Ureter (tissue), 1 donor: Measurements from ENCODE around the gene SLC4A11. TPM values are rescaled to one million over a fixed set of nuclear protein-coding genes. Genes with fewer than 3 reads are reported as not detected.
"Not testable (repeated sequence)": the region's sequence is repeated elsewhere in the genome, so short reads cannot be mapped to it uniquely, and the experiment has no call there.

Experiments used
- DNase-seq: peaks from one replicate; pipeline ENCODE4 v3.0.0-alpha.2; 2020; ENCODE audit warnings: low spot score
- total RNA-seq: library from RNA; stranded (reverse); gene quantifications from one replicate; pipeline ENCODE4 v1.2.4, GENCODE V29; 2023
- donor health status: DM: yes; HTN: yes; CAD: no.

Gene SLC4A11
- total RNA-seq, 1 donor from 2014 or later: 56.3 TPM

DNA sequence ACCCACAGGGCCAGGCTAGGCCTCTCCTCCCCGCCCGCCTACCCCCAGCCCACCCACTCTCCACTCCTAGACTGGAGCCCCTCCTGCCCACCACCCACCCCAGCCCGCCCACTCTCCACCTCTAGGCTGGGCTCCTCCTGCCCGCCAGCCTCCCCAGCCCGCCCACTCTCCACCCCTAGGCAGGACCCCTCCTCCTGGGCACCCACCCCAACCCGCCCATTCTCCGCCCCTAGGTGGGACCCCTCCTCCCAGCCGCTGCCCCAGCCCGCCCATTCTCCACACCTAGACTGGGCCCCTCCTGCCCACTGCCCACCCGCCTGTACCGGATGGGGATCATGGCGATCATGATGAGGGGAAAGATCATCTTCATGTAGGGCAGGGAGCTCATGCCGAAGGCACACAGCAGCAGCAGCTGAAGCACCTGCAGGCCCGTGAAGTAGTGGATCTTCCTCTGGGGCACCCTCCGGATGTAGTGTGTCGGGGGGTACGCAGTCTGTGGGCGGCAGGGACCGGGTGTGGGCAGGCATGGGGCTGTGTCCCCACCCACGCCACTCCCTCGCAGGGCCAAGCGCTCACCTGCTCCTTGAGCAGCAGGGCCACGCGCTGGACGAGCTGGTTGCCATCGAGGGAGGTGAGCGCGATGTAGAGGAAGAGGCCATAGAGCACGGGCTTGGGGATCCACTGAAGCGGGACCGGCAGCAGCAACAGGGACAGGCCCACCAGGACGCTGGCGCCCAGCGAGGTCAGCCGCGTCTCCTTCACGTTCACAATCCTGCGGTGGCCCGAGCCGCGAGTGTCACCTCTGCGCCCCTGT, 10.8 kb downstream of the SLC4A11 start:
- no peak for DNase-seq

DNA sequence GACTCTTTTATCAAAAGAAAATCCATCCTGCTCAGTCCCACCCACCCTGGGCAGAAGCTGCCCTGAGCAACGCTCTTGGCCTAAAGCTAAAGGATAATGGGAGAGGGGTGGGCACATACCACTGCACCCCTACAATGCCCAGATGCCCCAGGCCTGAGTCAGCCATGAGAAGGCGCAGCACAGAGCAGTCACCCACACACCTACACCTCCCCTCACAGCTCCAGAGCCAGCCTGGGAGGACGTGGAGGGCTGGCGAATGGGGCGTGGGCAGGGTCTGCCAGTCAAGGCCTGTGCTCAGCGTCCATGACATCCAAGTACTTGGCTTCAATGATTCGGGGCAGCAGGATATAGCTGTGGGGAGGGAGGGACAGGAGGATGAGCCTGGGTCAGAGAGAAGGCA, 11.5 kb downstream of the SLC4A11 start:
- DNase-seq: no peak

DNA sequence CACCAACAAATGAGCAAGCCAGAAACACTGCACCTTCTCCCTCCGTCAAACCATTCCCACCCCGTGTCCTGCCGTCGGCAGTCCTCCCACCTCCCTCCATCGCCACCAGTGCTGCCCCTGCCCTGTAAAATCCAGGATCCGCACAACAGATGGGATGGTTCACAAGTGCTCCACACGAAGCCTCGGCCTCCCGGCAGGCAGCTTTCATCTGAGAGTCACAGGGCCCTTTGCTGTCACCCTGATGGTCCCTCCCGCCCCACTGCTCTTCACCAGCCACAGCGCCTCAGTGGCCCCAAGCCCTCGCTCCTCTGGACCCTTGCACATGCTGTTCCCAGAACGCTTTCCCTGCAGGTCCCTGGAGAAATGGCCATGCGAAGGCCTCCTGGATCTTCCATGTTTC, 12.1 kb downstream of the SLC4A11 start:
- DNase-seq: no peak

DNA sequence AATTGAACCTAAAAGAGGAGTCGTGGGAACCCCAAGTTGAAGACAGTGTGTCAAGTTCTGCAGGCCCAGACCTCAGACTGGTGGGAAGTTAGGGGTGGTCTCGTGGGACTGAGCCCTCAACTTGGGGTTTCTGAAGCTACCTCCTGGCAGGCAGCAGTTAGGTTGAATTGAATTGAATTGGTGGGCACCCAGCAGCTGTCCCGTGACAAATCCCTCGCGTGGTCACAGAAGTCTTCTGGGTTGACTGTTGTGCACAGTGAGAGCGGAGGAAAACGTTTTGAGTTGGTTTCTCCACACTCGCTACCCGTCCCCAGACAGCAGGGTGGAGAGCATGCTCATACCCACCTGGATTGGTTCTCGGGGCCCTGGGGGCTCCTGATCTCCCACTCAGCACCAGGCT, 12.9 kb downstream of the SLC4A11 start:
- no peak for DNase-seq

DNA sequence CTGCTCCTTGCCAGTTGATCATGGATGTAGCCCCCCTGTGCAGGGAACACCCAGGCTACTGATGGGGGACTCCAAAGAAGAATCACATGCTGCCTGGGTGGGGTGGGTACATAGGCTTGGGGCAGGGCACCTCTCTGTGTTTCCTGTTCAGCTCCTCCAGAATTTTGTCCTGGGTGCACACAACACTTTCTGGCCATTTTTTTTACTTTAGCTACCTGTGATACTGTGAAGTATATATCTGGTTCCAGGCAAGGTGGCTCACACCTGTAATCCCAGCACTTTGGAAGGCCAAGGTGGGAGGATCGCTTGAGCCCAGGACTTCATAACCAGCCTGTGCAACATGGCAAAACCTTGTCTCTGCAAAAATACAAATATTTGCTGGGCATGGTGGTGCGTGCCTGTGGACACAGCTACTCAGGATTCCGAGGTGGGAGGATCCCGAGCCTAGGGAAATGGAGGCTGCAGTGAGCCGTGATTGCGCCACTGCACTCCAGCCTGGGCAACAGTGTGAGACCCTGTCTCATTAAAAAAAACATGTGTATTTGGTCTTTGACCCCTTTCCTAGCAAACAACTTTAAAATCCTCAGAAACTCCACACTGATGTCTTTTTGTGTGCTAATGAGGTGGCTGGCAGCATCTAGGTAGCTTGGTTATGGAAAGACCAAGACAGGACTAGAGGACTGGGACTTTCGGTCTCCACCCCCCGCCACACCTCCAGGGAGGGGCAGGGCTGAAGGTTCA, 14.1 kb downstream of the SLC4A11 start:
- no peak for DNase-seq

DNA sequence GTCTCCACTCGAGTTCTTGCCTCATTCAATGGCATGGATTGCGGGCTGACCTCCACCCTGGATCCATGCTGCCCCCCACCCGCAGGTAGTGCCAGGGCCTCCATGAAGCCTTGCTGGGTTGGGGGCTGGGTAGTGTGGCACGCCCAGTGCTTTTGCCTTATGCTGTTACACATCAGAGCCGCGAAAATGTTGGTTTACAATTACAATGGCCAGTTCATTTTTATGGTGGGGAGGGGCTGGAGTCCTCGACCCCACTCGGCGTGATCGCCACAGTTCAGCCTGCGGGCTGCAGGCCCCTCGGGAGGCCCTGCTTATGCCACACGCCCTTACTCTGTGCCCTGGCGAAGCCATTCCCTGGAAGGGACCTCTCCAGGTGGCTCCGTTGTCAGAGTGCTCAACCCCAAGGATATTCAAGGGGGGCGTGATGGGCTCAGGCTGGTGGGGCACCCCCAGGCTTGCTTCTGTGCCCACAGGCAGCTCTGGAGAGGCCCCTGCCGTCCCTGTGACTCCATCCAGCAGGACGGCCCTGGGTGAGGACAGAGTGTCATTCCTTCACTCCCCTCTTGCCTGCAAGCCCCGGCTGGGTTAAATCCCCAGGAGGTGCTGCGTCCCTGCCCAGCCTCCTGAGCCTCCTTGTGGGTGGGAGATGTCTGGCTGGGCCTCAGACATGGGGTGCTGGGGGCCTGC, 14.9 kb downstream of the SLC4A11 start:
- no peak for DNase-seq

DNA sequence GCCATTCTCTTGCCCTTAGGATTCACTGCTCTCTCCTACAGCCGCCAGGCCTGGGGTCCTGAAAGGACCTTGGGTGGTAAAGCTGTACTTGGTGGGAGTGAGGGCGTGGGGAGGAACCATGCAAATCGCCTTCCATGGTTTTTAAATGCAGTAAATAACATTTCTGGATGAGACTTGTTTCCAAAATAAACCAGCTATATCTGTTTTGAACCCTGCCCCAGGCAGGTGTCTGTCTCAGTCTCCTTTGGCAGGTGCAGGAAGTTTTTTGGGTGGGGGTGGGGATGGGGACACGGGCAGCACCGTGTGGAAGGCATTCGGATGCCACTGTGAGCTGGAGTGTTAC, 15.4 kb downstream of the SLC4A11 start:
- DNase-seq: no peak

DNA sequence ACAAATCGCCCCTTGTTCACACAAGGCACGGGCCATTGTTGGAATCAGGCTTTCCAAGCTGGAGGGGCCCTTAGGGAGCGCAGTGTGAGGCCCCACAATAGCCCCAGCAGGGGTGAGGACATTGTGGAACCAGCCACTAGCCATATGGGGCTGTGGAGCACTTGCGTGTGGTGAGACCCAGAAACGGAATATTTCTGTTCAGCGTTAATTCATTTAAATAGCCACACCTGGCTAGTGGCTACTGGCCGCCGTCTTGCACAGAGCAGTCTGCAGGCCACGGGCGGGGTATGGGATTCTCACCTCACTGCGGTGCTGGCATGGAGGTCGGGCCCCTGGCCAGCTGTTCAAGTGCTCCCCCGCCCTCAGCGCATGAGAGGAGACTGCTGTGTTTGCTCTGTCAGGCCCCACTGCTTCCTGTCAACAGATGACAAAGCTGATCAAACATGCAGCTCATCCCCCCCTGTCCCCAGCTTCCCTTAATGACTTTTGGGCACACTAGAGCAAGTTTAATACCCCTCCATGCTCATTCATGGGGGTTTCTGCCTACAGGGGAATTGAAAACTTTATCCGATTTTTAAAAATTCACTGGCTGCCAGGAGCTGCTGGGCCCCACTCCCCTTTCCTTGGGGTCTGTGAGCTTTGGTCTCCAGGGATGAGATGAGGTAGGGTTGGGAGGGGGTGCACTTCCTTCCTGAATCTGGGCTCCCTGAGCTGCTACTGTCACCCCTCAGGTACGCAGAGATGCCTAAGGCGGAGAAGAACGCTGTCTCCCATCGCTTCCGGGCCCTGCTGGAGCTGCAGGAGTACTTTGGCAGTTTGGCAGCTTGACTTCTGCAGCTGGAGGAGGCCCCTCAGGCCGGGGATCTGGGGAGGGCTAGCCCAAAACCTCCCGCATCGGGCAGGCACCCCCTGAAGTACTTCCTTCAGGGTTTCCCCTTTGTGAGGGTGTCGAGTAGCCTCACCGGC, 16.1 kb downstream of the SLC4A11 start:
- peak; percentile 71 for DNase-seq

DNA sequence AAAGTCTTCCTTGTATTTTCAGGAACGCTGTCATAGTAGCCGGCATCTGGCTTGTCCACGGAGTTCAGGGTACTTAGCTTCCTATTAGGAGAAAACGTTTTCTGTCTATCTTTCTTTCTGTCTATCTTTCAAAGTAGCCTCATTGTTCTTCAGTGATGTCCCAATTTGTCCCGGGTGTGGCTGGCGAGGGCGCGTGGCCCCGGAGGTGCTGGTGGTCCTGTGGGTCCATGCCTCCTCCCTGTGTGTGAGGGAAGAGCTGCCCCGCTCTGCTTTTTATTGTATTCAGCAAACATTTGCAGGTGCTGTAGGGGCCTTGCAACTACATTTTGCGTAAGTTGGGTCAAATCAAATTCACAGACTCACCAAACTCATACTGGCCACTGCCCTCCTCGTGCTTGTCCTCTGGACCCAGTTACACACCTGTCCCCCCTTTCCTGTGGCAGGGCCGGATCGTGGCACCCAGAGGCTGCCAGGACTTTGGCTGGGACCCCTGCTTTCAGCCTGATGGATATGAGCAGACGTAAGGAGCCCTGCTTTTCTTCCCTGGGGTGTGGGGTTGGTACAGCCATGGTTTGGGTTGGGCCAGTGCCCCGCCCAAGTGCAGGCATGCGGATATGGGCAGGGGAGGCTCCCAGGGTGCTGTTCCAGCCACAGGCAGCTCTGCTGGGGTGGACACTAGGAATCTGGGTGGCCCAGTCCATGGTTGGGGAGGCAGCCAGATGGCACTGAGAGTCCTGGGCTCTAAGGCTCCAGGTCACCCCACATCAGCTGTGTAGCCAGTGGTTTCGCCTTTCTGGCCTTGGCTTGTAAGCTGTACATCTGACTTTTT, 17.4 kb downstream of the SLC4A11 start:
- DNase-seq: peak; percentile 71

DNA sequence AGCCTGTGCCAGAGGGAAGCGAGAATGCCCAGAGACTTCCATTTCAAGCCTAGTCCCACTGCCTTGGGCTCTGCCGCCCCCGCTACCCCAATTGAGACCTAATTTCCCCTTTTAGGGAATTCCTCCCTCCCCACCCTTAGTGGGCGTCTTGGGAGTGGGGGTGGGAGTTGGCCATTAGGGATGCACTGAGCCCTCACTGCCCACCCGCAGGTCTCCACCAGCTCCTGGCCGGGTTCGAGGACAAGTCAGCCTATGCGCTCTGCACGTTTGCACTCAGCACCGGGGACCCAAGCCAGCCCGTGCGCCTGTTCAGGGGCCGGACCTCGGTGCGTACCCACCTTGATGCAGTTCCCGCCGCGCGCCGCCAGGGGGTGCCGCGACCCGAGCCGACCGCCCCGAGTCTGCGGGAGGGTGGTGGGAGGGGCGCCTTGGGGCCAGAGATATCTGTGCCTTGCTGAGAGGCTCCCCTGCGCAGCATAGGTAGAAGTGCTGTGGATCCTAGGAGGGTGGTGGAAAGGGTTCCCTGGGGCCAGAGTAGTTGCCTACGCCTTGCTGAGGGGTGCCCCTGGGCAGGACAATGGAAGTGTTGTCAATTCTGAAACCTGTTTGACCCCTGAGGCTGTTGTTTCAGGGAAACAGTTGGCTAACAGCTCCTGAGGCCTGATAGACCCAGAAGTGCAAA, 20.5 kb downstream of the SLC4A11 start:
- DNase-seq: no peak

DNA sequence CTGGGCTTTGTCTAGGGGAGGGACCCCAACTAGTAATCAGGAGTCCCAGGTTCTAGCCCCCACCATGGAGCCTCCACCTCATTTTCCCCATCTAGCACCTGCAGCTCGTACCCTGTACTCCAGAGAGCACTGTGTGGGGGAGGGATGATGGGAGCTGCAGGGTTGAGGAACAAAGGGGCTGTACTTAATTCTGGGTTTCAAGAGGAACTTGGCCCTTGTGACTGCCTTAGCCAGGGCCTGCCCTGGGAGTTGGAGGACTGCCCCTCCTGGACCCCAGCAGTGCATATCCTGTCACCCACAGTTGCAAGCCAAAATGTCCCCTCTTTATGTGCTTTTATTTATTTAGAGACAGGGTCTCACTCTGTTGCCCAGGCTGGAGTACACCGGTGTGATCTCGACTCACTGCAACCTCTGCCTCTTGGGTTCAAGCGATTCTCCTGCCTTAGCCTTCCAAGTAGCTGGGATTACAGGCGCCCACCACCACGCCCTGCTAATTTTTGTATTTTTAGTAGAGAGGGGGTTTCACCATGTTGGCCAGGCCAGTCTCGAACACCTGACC, 23.6 kb downstream of the SLC4A11 start:
- not testable (repeated sequence) for DNase-seq

DNA sequence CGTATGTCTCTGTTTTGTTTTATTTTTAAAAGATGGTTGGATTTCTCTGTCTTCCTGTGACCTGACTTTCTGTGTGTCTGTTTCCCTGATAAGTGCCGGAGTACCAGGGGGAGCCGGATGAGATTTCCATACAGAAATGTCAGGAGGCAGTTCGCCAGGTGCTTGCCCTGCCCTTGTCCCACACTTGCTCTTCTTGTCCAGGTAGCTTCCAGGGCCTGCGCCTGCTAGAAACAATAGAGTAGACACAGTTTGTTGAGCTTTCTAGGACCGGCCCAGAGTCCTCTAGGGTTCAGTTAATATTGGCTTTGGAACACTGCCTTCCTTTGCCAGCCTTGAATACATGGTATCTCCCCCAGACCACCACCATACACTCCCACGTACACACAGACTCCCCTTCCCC, 25.8 kb downstream of the SLC4A11 start:
- DNase-seq: no peak

DNA sequence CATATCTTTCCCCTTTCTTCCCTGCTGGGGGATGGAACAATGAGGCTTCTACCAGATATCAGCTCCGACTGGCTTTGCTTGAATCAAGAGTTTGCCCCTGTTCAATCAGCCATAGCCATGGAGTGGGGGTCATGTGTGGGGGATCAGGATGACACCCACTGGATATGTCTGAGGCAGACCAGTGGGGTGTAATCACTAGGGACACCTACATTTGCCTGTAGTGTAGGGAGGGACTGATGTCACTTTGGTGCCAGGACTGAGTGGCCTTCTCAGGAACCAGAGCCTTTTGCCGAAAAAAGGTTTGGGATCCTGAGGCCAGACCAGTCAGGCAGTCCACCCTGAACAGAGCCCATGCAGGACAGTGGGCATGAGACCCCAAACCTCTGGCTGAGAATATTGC, 28.6 kb downstream of the SLC4A11 start:
- no peak for DNase-seq

DNA sequence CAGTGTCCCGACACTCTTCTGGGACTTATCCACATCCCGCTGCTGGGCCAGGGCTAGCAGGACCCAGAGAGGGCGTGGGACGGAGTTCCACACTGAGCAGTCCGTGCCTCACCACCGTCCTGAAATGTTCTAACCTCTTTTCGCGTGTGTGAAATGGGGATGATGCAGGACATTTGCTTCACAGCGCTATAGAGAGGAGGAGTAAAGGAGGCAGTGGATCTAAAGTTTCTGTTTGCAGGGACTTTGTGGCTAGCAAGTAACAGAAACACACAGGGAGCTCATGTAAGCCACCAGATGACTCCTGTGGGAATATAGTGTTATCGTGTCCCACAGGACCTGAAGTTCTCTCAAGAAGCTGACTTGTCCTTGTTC, 29.1 kb downstream of the SLC4A11 start:
- DNase-seq: no peak

DNA sequence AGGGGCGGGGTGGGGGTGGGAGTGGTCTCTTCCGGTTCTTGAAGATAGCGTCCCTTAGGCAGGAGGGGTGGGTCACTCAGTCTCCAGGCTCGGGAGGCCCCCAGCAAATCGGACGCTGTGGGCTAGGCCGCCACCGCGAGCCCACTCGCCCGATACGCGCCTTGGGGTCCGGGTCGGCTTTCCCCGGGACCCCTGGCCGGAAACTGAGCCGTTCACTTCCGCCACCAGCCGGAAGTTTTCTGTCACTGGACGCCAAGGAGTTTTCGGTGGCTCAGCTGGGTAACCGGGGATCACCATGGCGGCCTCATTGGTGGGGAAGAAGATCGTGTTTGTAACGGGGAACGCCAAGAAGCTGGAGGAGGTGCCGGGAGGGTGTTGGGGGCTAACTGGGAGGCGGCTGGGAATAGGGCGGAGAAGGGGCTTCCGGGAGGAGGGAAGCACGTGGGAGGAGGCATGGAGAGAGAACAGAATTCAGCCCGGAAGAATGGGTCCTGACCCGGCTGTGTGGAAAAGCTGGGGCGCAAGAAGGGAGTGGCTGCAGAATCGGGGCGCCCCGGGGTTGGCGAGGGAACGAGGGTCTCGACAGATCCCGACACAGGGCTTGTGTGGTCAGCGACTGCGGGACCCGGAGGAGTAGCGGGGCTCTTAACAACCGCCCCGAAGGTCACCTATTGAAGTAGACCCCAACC, 29.6 kb downstream of the SLC4A11 start, which contains the start of gene ITPA:
Gene ITPA, plus strand, starts transcription at position 242 of the 689 bp plus-strand sequence. Its CDS starts 54 bp downstream, at position 296.
- DNase-seq: peak; percentile 61

DNA sequence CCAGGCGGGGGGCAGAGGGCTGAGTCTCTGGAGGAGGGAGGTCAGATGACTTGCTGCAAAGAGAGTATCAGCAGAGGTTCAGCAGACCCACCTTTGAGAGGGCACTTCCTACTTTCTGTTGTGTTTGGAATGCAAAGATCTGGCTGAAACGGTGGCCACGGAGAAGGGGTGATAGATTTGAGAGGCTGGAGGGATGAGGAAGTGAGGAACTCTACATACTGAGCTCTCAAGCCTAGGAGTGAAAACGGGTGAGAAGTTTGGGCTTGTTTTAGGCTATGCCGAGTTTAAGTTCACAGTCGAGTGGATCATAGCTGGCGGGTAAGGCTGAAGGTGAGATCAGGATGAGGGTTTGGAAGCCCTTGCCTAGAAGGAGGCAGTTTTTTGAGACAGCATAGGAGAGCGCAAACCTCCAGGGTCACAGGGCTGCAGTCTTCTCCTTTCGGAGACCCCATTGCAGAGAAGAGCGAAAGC, 30.2 kb downstream of the SLC4A11 start:
- DNase-seq: no peak

DNA sequence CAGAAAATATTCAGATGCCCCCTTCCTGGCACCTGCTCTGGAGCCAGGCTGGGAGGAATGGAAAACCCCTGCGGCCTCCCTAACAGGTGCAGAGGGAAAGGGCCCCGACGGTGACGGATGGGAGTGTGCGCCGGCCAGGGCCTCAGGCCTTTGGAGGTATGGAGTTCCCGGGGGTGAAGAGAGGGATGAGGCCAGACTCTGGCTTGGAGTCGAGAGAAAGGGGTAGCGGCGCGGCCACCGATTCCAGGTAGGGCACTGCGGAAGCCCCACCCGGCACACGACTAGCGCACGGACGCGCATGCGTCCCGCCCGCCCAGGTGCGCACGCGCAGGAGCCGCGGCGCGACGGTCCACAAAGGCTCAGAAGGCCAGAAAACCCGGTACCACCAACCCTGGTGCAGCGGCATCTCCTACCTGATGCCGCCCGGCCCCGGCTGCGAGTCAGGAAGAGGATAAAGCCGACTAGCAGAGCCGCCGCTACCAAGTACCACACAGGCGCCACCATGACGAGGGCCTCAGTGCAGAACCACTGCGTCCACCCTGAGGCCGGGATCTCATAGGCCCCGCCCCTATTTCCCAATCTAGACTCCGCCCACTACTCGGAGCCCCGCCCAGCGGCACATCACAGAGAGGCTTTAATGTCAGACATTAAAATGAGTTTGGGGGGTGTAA, 34.7 kb downstream of the SLC4A11 start, which contains the start of gene DDRGK1:
Gene DDRGK1, minus strand, starts transcription at position 559 of the 671 bp plus-strand sequence. Its CDS starts 55 bp downstream, at position 504.
- peak; percentile 92 for DNase-seq
